ENCODE results near the gene BAD.
A peak's percentile ranks its signal among the peaks of the same experiment; 100 is the strongest.

DNA sequence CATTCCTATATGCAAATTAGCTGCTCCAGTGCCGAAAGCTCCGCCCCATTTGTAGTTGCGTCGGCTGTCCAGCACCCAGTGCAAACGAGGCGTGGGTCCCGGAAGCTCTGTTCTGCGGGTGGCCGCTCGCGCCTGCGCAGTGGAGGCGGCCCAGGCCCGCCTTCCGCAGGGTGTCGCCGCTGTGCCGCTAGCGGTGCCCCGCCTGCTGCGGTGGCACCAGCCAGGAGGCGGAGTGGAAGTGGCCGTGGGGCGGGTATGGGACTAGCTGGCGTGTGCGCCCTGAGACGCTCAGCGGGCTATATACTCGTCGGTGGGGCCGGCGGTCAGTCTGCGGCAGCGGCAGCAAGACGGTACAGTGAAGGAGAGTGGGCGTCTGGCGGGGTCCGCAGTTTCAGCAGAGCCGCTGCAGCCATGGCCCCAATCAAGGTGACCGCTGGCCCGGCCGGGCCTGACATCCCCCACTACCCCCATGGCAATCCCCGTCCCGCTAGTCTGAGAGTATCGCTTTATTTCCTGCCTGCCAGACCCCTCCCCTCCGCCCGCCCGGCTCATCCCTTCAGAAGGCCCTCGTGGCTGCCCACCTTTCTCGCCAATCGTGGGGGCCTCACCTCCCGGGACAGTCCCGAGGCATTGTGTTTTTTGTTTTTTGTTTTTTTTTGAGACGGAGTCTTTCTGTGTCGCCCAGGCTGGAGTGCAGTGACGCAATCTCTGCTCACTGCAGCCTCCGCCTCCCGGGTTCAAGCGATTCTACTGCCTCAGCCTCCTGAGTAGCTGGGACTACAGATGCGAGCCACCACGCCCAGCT, 33.7 kb upstream of the BAD start, which contains the start of gene PRDX5:
- TF ChIP-seq, protein P1, sequence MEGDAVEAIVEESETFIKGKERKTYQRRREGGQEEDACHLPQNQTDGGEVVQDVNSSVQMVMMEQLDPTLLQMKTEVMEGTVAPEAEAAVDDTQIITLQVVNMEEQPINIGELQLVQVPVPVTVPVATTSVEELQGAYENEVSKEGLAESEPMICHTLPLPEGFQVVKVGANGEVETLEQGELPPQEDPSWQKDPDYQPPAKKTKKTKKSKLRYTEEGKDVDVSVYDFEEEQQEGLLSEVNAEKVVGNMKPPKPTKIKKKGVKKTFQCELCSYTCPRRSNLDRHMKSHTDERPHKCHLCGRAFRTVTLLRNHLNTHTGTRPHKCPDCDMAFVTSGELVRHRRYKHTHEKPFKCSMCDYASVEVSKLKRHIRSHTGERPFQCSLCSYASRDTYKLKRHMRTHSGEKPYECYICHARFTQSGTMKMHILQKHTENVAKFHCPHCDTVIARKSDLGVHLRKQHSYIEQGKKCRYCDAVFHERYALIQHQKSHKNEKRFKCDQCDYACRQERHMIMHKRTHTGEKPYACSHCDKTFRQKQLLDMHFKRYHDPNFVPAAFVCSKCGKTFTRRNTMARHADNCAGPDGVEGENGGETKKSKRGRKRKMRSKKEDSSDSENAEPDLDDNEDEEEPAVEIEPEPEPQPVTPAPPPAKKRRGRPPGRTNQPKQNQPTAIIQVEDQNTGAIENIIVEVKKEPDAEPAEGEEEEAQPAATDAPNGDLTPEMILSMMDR (IDR thresholded peaks at IDR 0.05): peak; percentile 53 to 90 (median 74)
- peak; percentile 95 for TF ChIP-seq POLR2A (IDR thresholded peaks at IDR 0.05)
